HG03457 (cell line): ENCODE measurements around the gene TH.
"Not testable (repeated sequence)": the region's sequence is repeated elsewhere in the genome, so short reads cannot be mapped to it uniquely, and the experiment has no call there.

Experiments used
- ATAC-seq: cut with Tn5 transposase; IDR thresholded peaks from one replicate; pipeline ENCODE4 v1.9.1; 2021; ENCODE audit warnings: moderate number of reproducible peaks; ENCODE audit not compliant: unreplicated experiment

Gene TH

GRCh38 chr11:2179516-2179915, 7.9 kb upstream of the TH start:
- no peak for ATAC-seq

GRCh38 chr11:2178906-2179494, 7.4 kb upstream of the TH start:
- no peak for ATAC-seq

- not testable (repeated sequence) for ATAC-seq
Measured at GRCh38 chr11:2178055-2178773, 6.6 kb upstream of the TH start.

GRCh38 chr11:2177076-2177475, 5.5 kb upstream of the TH start:
- ATAC-seq: no peak

GRCh38 chr11:2176389-2176900, 4.8 kb upstream of the TH start:
- no peak for ATAC-seq

GRCh38 chr11:2175659-2176058, 4.0 kb upstream of the TH start:
- no peak for ATAC-seq

GRCh38 chr11:2174361-2174760, 2.7 kb upstream of the TH start:
- no peak for ATAC-seq

- ATAC-seq: no peak
Measured at GRCh38 chr11:2173761-2174160, 2.1 kb upstream of the TH start.

- ATAC-seq: no peak
Measured at GRCh38 chr11:2173150-2173693, 1.6 kb upstream of the TH start.

GRCh38 chr11:2172676-2173075, 1.1 kb upstream of the TH start:
- no peak for ATAC-seq

GRCh38 chr11:2169626-2170570, 1.7 kb downstream of the TH start:
- no peak for ATAC-seq

GRCh38 chr11:2169005-2169378, 2.6 kb downstream of the TH start:
- no peak for ATAC-seq

GRCh38 chr11:2168286-2169004, 3.2 kb downstream of the TH start:
- no peak for ATAC-seq

- ATAC-seq: no peak
Measured at GRCh38 chr11:2167141-2168045, 4.2 kb downstream of the TH start.

GRCh38 chr11:2166091-2166851, 5.3 kb downstream of the TH start:
- no peak for ATAC-seq

GRCh38 chr11:2165571-2165970, 6.0 kb downstream of the TH start:
- ATAC-seq: no peak

- ATAC-seq: no peak
Measured at GRCh38 chr11:2164861-2165555, 6.6 kb downstream of the TH start.

GRCh38 chr11:2164081-2164480, 7.5 kb downstream of the TH start:
- no peak for ATAC-seq
